ENCODE data around the gene SLC1A3. TPM values are rescaled to one million over a fixed set of nuclear protein-coding genes. Genes with fewer than 3 reads are reported as not detected.

The SLC1A3 gene
- total and polyA plus RNA-seq, 2 of the 4 experiments (the other 2 are of a cell fraction): 0.27 to 1.3 TPM

DNA sequence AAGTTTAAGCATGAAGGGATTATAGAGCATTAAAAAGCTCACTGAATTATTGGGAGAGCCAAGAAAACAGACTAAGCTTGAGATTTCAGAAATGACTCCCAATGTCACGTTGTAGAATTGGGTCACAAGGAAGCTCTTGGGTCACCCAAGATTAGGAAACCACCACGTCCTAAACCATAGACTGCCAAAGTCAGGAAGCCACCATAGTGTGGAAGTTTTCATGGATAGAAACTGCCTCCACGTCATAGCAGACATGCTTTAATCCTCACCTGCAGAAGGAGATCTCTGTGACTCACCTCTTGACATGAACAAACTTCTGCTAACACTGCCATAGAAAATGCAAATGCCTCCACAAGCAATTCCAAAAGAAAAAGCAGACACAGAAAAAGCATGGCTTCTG is 106.3 kb downstream of the SLC1A3 start:
- H2BK15ac ChIP-seq (ENCODE audit: low read depth, low read length): no peak overlapping the region
- POLR2A ChIA-PET (ENCODE audit: unreplicated experiment): no interaction called here
- intact Hi-C loops (cut with micrococcal nuclease) (no loop called here), dilution Hi-C loops (cut with HindIII; ENCODE audit: low sequenced_read_pairs, unreplicated experiment) (no loop called here), in situ Hi-C loops (cut with MboI; ENCODE audit: low sequenced_read_pairs) (no loop called here)
- no peak overlapping the region for H3K18ac ChIP-seq (ENCODE audit: low read depth, low read length)
- H4K91ac ChIP-seq (ENCODE audit: insufficient read depth, low read depth, low read length): no peak overlapping the region
- no peak overlapping the region for H3K4ac ChIP-seq (ENCODE audit: low read depth, low read length)
- H3K79me1 ChIP-seq (ENCODE audit: low read depth in 1 of 2, low read length in 2 of 2): no peaks in the 10 kb centered on the region
- DNase-seq (no peak), ATAC-seq (ENCODE audit: low read depth) (no peak)
- no peak overlapping the region for H3K4me3 ChIP-seq (ENCODE audit: insufficient read depth, low read depth, low read length)
- no peak overlapping the region for H2BK120ac ChIP-seq (ENCODE audit: low read depth, low read length)
- no peak overlapping the region for H2AK5ac ChIP-seq (ENCODE audit: low read depth, low read length)
- no peak overlapping the region for H3K27ac ChIP-seq (ENCODE audit: insufficient read depth, low read length)
- H3K9me3 ChIP-seq (ENCODE audit: control insufficient read depth, insufficient read depth, low read length): no peaks in the 10 kb centered on the region
- TF ChIP-seq MAFK (IDR thresholded peaks at IDR 0.05; ENCODE audit: low read depth, low read length) (no peak), CEBPB (IDR thresholded peaks at IDR 0.05; ENCODE audit: low read depth, low read length) (no peak), RCOR1 (IDR thresholded peaks at IDR 0.05; ENCODE audit: insufficient replicate concordance, low read length) (no peak), FOS (IDR thresholded peaks at IDR 0.05; ENCODE audit: low read depth, low read length) (no peak), CTCF (conservative IDR thresholded peaks at IDR 0.05; ENCODE audit: low read depth, low read length) (no peak), BHLHE40 (IDR thresholded peaks at IDR 0.05; ENCODE audit: low read depth, low read length) (no peak), CHD1 (IDR thresholded peaks at IDR 0.05; ENCODE audit: low read depth, low read length) (no peak), SMC3 (IDR thresholded peaks at IDR 0.05; ENCODE audit: low read depth, low read length) (no peak), MAZ (IDR thresholded peaks at IDR 0.05; ENCODE audit: borderline replicate concordance, low read depth, low read length) (no peak), MXI1 (IDR thresholded peaks at IDR 0.05; ENCODE audit: borderline replicate concordance, low read depth, low read length) (no peak), USF2 (IDR thresholded peaks at IDR 0.05; ENCODE audit: low read depth, low read length) (no peak), POLR2A (IDR thresholded peaks at IDR 0.05; ENCODE audit: low read depth, low read length) (no peak), RAD21 (IDR thresholded peaks at IDR 0.05; ENCODE audit: low read length) (no peak), NFE2L2 (IDR thresholded peaks at IDR 0.05; ENCODE audit: low read depth, low read length) (no peak), RFX5 (IDR thresholded peaks at IDR 0.05; ENCODE audit: low read depth, low read length) (no peak)
- TF ChIP-seq, protein P1, sequence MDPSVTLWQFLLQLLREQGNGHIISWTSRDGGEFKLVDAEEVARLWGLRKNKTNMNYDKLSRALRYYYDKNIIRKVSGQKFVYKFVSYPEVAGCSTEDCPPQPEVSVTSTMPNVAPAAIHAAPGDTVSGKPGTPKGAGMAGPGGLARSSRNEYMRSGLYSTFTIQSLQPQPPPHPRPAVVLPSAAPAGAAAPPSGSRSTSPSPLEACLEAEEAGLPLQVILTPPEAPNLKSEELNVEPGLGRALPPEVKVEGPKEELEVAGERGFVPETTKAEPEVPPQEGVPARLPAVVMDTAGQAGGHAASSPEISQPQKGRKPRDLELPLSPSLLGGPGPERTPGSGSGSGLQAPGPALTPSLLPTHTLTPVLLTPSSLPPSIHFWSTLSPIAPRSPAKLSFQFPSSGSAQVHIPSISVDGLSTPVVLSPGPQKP (IDR thresholded peaks at IDR 0.05; ENCODE audit: borderline replicate concordance, low read depth, low read length): no peak
- H3K9ac ChIP-seq (ENCODE audit: low read depth, low read length): no peak overlapping the region
- no TSS peak for BruUV-seq (replicated peaks)
- H3K23ac ChIP-seq (ENCODE audit: low read depth, low read length): no peak overlapping the region
- H3K27me3 ChIP-seq (ENCODE audit: control insufficient read depth, insufficient read depth, low read length): peaks cover 5% of the 10 kb centered on the region
- no peaks in the 10 kb centered on the region for H3K4me1 ChIP-seq (ENCODE audit: control insufficient read depth, insufficient read depth, low read length)
- H4K8ac ChIP-seq (ENCODE audit: low read depth in 2 of 2, low read length in 2 of 2): no peak overlapping the region
- no peak overlapping the region for H3K14ac ChIP-seq (replicated peaks; ENCODE audit: low read depth, low read length)
- CTCF ChIA-PET: no interaction called here
- no peak overlapping the region for H3K56ac ChIP-seq (ENCODE audit: extremely low read depth, insufficient read depth, low read length)
- H4K5ac ChIP-seq (ENCODE audit: low read depth, low read length): no peak overlapping the region
- no peaks in the 10 kb centered on the region for H3K36me3 ChIP-seq (ENCODE audit: control insufficient read depth, insufficient read depth, low read length)
- H4K20me1 ChIP-seq (ENCODE audit: insufficient read depth, low read length): no peaks in the 10 kb centered on the region
- 67% methylated on average over 1 of the region's 3 CpGs; no CpG with 5 or more reads in 1 of the 2 experiments for WGBS, 2 experiments (ENCODE audit: extremely low coverage in 2 of 2, insufficient read length in 1 of 2)
- H2BK20ac ChIP-seq (ENCODE audit: low read depth, low read length): no peak overlapping the region
- H2AK9ac ChIP-seq (replicated peaks; ENCODE audit: low read depth, low read length, poor library complexity): no peak overlapping the region
- no peaks in the 10 kb centered on the region for H3K9me1 ChIP-seq (ENCODE audit: insufficient read depth, low read length)
- H2AFZ ChIP-seq (replicated peaks; ENCODE audit: low read length, poor library complexity): no peak overlapping the region
- no peak overlapping the region for H2BK5ac ChIP-seq (ENCODE audit: low read depth, low read length, poor library complexity, severe bottlenecking)
- no peak overlapping the region for H3K4me2 ChIP-seq (ENCODE audit: low read depth, low read length)
